OCI-LY3 (cell line): ENCODE measurements around the gene SLC13A1.
A peak's percentile ranks its signal among the peaks of the same experiment; 100 is the strongest.

Experiments used
- H2AFZ ChIP-seq: fragments of 200-600, 300-600 bp; shearing (Covaris generic); 2 replicates; pipeline ENCODE4 v1.6.0; 2014; ENCODE audit warnings: antibody characterized with exemption, low read depth, low read length
- H3K27ac ChIP-seq: fragments of 200-600, 300-600 bp; sonication (generic); 2 replicates; pipeline ENCODE4 v1.5.1; 2014; ENCODE audit warnings: mild to moderate bottlenecking, low read length, moderate library complexity, mixed read lengths
- H3K27me3 ChIP-seq: fragments of 200-600, 300-600 bp; sonication (generic); 2 replicates; pipeline ENCODE4 v1.6.1; 2014; ENCODE audit warnings: low read depth, low read length, mixed read lengths
- H3K36me3 ChIP-seq: fragments of 200-600, 300-600 bp; sonication (generic); replicated peaks from 2 replicates; pipeline ENCODE3; 2014; ENCODE audit warnings: low read depth, low read length, mixed read lengths
- H3K4me1 ChIP-seq: fragments of 300-600, 200-600 bp; sonication (generic); 2 replicates; pipeline ENCODE4 v1.6.1; 2014; ENCODE audit warnings: low read length, mixed read lengths
- H3K4me2 ChIP-seq: fragments of 200-600, 300-600 bp; sonication (generic); 2 replicates; pipeline ENCODE4 v1.6.1; 2014; ENCODE audit warnings: low read length, mixed read lengths
- H3K4me3 ChIP-seq: fragments of 300-600, 200-600 bp; sonication (generic); 2 replicates; pipeline ENCODE4 v1.5.1; 2014; ENCODE audit warnings: antibody characterized with exemption, mild to moderate bottlenecking, low read length, moderate library complexity
- H3K79me2 ChIP-seq: fragments of 300-600, 200-600 bp; shearing (Covaris generic); 2 replicates; pipeline ENCODE4 v1.6.1; 2014; ENCODE audit warnings: mild to moderate bottlenecking, low read length, mixed read lengths
- H3K9ac ChIP-seq: fragments of 300-600, 200-600 bp; shearing (Covaris generic); 2 replicates; pipeline ENCODE4 v1.6.0; 2014; ENCODE audit warnings: mild to moderate bottlenecking, low read length, moderate library complexity
- H3K9me3 ChIP-seq: fragments of 200-600, 300-600 bp; shearing (Covaris generic); 2 replicates; pipeline ENCODE4 v1.6.1; 2014; ENCODE audit warnings: low read length, mixed read lengths; ENCODE audit not compliant: insufficient read depth
- H4K20me1 ChIP-seq: fragments of 200-600, 300-600 bp; sonication (generic); 2 replicates; pipeline ENCODE4 v1.6.1; 2016; ENCODE audit warnings: low read length, mixed read lengths; ENCODE audit not compliant: insufficient read depth
- CTCF ChIP-seq: fragments of 200-600, 300-600 bp; sonication (generic); IDR thresholded peaks from 2 replicates; pipeline ENCODE4 v1.5.1; 2014; ENCODE audit warnings: antibody characterized with exemption, low read length, low read depth
- EZH2phosphoT487 ChIP-seq: fragments of 200-600 bp; shearing (Covaris generic); IDR thresholded peaks from 2 replicates; pipeline ENCODE4 v1.6.1; 2018; ENCODE audit warnings: antibody characterized with exemption, mixed run types, low read depth

SLC13A1 gene

DNA sequence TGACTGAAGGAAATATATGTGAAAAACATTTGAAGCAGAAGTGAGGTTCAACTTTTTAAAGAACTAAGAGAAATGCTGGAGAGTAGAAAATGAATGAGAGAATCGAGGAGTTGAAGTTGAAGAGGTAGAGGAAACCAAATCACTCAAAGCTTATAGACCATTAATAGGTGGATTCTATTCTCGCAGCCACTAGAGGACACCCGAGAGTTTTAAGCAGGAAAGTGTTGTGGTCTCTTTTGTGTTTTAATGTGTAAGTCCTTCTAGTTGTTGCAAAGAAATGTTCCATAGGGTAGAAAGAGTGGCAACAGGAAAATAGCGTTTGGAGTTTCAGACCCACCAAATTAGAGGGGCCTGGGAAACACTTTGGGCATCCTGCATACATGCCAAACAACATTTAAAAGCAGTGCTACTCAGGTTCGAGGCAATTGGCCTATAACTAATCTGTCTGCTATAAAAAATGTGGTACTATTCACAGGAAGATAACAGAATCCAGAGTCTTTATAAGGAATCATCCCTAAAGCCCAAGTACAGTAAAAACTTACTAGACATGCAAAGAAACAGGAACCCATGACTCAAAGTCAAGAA is 129.0 kb downstream of the SLC13A1 start:
- no peaks in the 10 kb centered on the region for H3K79me2 ChIP-seq
- H3K36me3 ChIP-seq: no peaks in the 10 kb centered on the region
- H3K4me1 ChIP-seq: peaks cover 28% of the 10 kb centered on the region
- no peak for TF ChIP-seq EZH2phosphoT487
- TF ChIP-seq CTCF: peak; percentile 92
- peak overlapping the region; percentile 18; the same call in 1 of the 2 replicates for H3K4me2 ChIP-seq
- H3K4me3 ChIP-seq: no peak overlapping the region
- no peaks in the 10 kb centered on the region for H3K27me3 ChIP-seq
- H3K9ac ChIP-seq: no peak overlapping the region
- H4K20me1 ChIP-seq: no peaks in the 10 kb centered on the region
- no peak overlapping the region for H3K27ac ChIP-seq
- 0 out of 2 replicates have a peak overlapping the region, but pooled peaks have one; percentile 13 for H2AFZ ChIP-seq
- no peaks in the 10 kb centered on the region for H3K9me3 ChIP-seq

- no peaks in the 10 kb centered on the region for H4K20me1 ChIP-seq
- no peaks in the 10 kb centered on the region for H3K36me3 ChIP-seq
- TF ChIP-seq EZH2phosphoT487 (no peak), CTCF (no peak)
- no peaks in the 10 kb centered on the region for H3K9me3 ChIP-seq
- H3K79me2 ChIP-seq: no peaks in the 10 kb centered on the region
- H3K4me3 ChIP-seq: no peak overlapping the region
- no peaks in the 10 kb centered on the region for H3K4me1 ChIP-seq
- no peaks in the 10 kb centered on the region for H3K27me3 ChIP-seq
- no peak overlapping the region for H3K4me2 ChIP-seq
- H3K9ac ChIP-seq: no peak overlapping the region
- no peak overlapping the region for H2AFZ ChIP-seq
- no peak overlapping the region for H3K27ac ChIP-seq
Observed at GRCh38 chr7:123067814-123068213, 132.0 kb downstream of the SLC13A1 start.
